Bronchial epithelial cell (primary cell): Measurements from ENCODE around the gene STRN3. TPM values are rescaled to one million over a fixed set of nuclear protein-coding genes. Genes with fewer than 3 reads are reported as not detected.
"Not testable (repeated sequence)": the region's sequence is repeated elsewhere in the genome, so short reads cannot be mapped to it uniquely, and the experiment has no call there.

Source experiments
- DNase-seq: peaks from one replicate; pipeline ENCODE4 v3.0.0-alpha.2; 2010; ENCODE audit warnings: low read depth
- FAIRE-seq: peaks from 2 replicates; lab custom pipeline; 2011; peaks lifted over from hg19 to GRCh38; lab: Jason Lieb, UNC
- H3K27me3 ChIP-seq: 2 replicates; pipeline ENCODE4 v1.5.1; 2011; ENCODE audit warnings: low read length; ENCODE audit not compliant: control insufficient read depth, insufficient read depth
- H3K36me3 ChIP-seq: 2 replicates; pipeline ENCODE4 v1.5.1; 2011; ENCODE audit warnings: low read length; ENCODE audit not compliant: control insufficient read depth, insufficient read depth
- H3K4me3 ChIP-seq: 2 replicates; pipeline ENCODE4 v1.5.1; 2011; ENCODE audit warnings: mild to moderate bottlenecking, low read depth, low read length, control low read depth
- total RNA-seq: library from RNA; depleted of rRNA; stranded (reverse); fragments of >200 nt; gene quantifications from 2 replicates; pipeline ENCODE4 v1.2.1, GENCODE V29; 2014
- TF ChIP-seq, protein P1 (sequence below): IDR thresholded peaks from 2 replicates; pipeline ENCODE4 v1.5.1; 2011; ENCODE audit warnings: mild to moderate bottlenecking, moderate library complexity, low read length, control low read depth, inconsistent platforms; ENCODE audit not compliant: insufficient read depth, severe bottlenecking

STRN3 gene
- total RNA-seq: 76.9 and 95.5 TPM in 2 replicates

DNA sequence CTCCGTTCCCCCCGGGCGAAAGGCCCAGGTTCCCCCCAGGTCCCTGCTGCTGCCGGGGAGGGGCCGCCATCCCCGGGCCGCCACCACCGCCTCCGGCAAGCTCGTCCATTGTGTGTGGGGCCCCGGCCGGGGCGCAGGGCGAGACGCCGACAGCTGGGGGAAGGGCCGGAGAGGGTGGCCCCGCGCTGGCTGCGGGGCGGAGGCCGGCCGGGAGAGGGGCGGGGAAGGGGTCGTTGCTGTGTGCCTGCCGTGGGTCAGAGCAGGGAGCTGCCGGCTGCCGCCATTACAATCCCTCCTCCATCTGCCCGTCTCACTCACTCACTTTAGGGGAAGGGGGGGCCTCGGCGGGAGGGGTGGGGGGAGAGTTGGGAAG is at the start of gene STRN3:
STRN3 (minus strand) TSS at position 303 of the 373 bp plus-strand sequence; CDS start at position 109, 194 bp downstream.
- peak within 1 kb of the TSS; percentile 97 for H3K4me3 ChIP-seq
- H3K27me3 ChIP-seq: no peaks in the 10 kb centered on the region
- no peaks in the 10 kb centered on the region for H3K36me3 ChIP-seq
- FAIRE-seq (no peak), DNase-seq (no peak)
- TF ChIP-seq, protein P1, sequence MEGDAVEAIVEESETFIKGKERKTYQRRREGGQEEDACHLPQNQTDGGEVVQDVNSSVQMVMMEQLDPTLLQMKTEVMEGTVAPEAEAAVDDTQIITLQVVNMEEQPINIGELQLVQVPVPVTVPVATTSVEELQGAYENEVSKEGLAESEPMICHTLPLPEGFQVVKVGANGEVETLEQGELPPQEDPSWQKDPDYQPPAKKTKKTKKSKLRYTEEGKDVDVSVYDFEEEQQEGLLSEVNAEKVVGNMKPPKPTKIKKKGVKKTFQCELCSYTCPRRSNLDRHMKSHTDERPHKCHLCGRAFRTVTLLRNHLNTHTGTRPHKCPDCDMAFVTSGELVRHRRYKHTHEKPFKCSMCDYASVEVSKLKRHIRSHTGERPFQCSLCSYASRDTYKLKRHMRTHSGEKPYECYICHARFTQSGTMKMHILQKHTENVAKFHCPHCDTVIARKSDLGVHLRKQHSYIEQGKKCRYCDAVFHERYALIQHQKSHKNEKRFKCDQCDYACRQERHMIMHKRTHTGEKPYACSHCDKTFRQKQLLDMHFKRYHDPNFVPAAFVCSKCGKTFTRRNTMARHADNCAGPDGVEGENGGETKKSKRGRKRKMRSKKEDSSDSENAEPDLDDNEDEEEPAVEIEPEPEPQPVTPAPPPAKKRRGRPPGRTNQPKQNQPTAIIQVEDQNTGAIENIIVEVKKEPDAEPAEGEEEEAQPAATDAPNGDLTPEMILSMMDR: no peak

GRCh38 chr14:31075144-31075543 is 49.0 kb upstream of the STRN3 start:
- H3K27me3 ChIP-seq: no peaks in the 10 kb centered on the region
- TF ChIP-seq, protein P1: no peak
- FAIRE-seq: no peak
- H3K36me3 ChIP-seq: no peaks in the 10 kb centered on the region
- H3K4me3 ChIP-seq: no peak overlapping the region
- no peak for DNase-seq

DNA sequence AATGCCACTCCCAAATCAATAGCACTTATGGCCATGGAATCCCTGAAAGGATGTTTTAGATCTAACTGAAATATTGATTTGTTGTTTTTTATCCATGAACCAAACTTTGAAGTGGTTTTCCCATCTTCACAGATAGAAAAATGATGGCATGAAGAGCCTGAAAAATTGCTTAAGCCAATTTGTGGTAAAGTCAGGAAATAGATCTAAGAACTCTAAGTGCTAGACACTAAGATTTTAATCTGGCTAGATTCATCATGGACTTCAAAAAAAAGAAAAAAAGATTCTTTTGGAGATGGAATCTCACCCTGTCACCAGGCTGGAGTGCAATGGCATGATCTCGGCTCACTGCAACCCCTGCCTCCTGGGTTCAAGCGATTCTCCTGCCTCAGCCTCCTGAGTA is 45.0 kb upstream of the STRN3 start:
- TF ChIP-seq, protein P1: no peak
- H3K27me3 ChIP-seq: no peaks in the 10 kb centered on the region
- DNase-seq (no peak), FAIRE-seq (no peak)
- no peak overlapping the region for H3K4me3 ChIP-seq
- no peaks in the 10 kb centered on the region for H3K36me3 ChIP-seq

DNA sequence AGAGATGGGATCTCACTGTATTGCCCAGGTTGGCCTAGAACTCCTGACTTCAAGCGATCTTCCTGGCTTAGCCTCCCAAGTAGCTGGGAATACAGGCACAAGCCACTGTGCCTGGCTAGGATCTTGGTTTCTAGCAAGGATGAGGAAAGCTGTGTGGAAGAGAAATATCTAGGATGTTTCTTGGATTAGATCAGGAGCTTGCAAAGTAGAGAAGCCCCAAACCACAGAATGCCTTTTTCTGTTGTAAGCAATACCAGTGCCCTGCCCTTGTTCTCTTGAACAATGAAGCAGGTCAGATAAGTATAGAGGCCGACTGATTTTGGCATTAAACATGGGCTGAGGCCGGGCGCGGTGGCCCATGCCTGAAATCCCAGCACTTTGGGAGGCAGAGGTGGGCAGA is 44.3 kb upstream of the STRN3 start:
- no peak overlapping the region for H3K4me3 ChIP-seq
- no peaks in the 10 kb centered on the region for H3K36me3 ChIP-seq
- H3K27me3 ChIP-seq: no peaks in the 10 kb centered on the region
- TF ChIP-seq, protein P1: no peak
- DNase-seq (peak; percentile 55), FAIRE-seq (no peak)

DNA sequence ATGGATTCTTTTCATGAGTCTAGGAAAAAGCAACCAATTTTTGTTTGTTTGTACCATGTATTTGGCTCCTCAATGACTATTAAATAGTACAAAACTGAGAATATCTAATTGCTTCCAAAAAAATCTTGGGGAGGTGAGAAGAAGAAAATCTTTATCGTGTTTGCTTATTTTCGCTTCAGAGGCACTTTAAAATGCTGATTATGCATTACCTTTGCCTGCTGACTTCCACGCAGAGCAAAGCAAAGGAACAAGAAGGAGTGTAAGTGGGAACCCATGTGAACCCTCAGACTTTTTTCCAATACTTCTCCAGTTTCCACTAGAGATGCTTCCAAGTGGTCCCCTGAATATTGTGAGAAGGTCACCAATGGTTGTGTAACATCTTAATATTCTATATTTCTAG is 43.2 kb upstream of the STRN3 start:
- TF ChIP-seq, protein P1: no peak
- H3K36me3 ChIP-seq: no peaks in the 10 kb centered on the region
- no peaks in the 10 kb centered on the region for H3K27me3 ChIP-seq
- FAIRE-seq: no peak
- no peak for DNase-seq
- H3K4me3 ChIP-seq: no peak overlapping the region

GRCh38 chr14:31068235-31068634 is 42.1 kb upstream of the STRN3 start:
- no peak for FAIRE-seq
- Histone ChIP-seq H3K27me3 (no peaks in the 10 kb centered on the region), H3K4me3 (no peak overlapping the region), H3K36me3 (no peaks in the 10 kb centered on the region)
- no peak for DNase-seq
- TF ChIP-seq, protein P1: no peak

DNA sequence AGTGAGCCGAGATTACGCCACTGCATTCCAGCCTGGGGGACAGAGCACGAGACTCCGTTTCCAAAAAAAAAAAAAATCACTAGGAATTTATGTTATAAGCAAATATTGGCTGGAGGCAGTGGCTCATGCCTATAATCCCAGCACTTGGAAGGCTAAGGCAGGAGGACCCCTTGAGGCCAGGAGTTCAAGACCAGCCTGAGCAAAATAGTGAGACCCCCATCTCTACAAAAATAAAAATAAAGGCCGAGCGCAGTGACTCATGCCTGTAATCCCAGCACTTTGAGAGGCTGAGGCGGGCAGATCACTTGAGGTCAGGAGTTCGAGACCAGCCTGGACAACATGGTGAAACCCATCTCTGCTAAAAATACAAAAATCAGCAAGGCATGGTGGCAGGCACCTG is 36.7 kb upstream of the STRN3 start:
- H3K36me3 ChIP-seq, H3K27me3 ChIP-seq, H3K4me3 ChIP-seq, DNase-seq, FAIRE-seq: not testable (repeated sequence)
